ENCODE data around the gene CTDP1.

The CTDP1 gene

GRCh38 chr18:79672490-79673276, 6.9 kb upstream of the CTDP1 start:
- Histone ChIP-seq H3K4me1 (ENCODE audit: control insufficient read depth, insufficient read depth, low read length) (0 out of 2 replicates have a peak, but pooled peaks cover 2% of the 10 kb centered on the region), H3K27ac (ENCODE audit: low read depth, low read length) (no peak overlapping the region), H3K9ac (ENCODE audit: low read length) (no peak overlapping the region), H3K4me3 (ENCODE audit: low read depth, low read length) (no peak overlapping the region), H3K36me3 (ENCODE audit: control insufficient read depth, insufficient read depth, low read length) (peaks cover 12% of the 10 kb centered on the region; the same call in 1 of the 2 replicates), H3K27me3 (ENCODE audit: control insufficient read depth, insufficient read depth, low read length) (no peaks in the 10 kb centered on the region), H3K9me3 (ENCODE audit: control insufficient read depth, insufficient read depth, low read depth, low read length) (no peaks in the 10 kb centered on the region)

GRCh38 chr18:79677221-79677620, 2.4 kb upstream of the CTDP1 start:
- peaks cover 12% of the 10 kb centered on the region; the same call in 1 of the 2 replicates for H3K36me3 ChIP-seq (ENCODE audit: control insufficient read depth, insufficient read depth, low read length)
- no peak overlapping the region for H3K9ac ChIP-seq (ENCODE audit: low read length)
- H3K27ac ChIP-seq (ENCODE audit: low read depth, low read length), result no peak overlapping the region
- peaks cover 20% of the 10 kb centered on the region for H3K4me1 ChIP-seq (ENCODE audit: control insufficient read depth, insufficient read depth, low read length)
- no peaks in the 10 kb centered on the region for H3K27me3 ChIP-seq (ENCODE audit: control insufficient read depth, insufficient read depth, low read length)
- H3K4me3 ChIP-seq (ENCODE audit: low read depth, low read length), result no peak overlapping the region
- H3K9me3 ChIP-seq (ENCODE audit: control insufficient read depth, insufficient read depth, low read depth, low read length), result no peaks in the 10 kb centered on the region

- Histone ChIP-seq H3K36me3 (ENCODE audit: control insufficient read depth, insufficient read depth, low read length) (peaks cover 12% of the 10 kb centered on the region; the same call in 1 of the 2 replicates), H3K27ac (ENCODE audit: low read depth, low read length) (no peak overlapping the region), H3K4me3 (ENCODE audit: low read depth, low read length) (peak overlapping the region; percentile 87; the same call in 1 of the 2 replicates), H3K9ac (ENCODE audit: low read length) (no peak overlapping the region), H3K9me3 (ENCODE audit: control insufficient read depth, insufficient read depth, low read depth, low read length) (no peaks in the 10 kb centered on the region), H3K27me3 (ENCODE audit: control insufficient read depth, insufficient read depth, low read length) (no peaks in the 10 kb centered on the region), H3K4me1 (ENCODE audit: control insufficient read depth, insufficient read depth, low read length) (peaks cover 20% of the 10 kb centered on the region)
These were observed 1.8 kb upstream of the CTDP1 start for GRCh38 chr18:79677840-79678239.

GRCh38 chr18:79678665-79679551, 695 bp upstream of the CTDP1 start:
- no peaks in the 10 kb centered on the region for H3K9me3 ChIP-seq (ENCODE audit: control insufficient read depth, insufficient read depth, low read depth, low read length)
- H3K9ac ChIP-seq (ENCODE audit: low read length), result peak overlapping the region; percentile 92
- H3K27me3 ChIP-seq (ENCODE audit: control insufficient read depth, insufficient read depth, low read length), result no peaks in the 10 kb centered on the region
- H3K36me3 ChIP-seq (ENCODE audit: control insufficient read depth, insufficient read depth, low read length), result peaks cover 12% of the 10 kb centered on the region; the same call in 1 of the 2 replicates
- H3K27ac ChIP-seq (ENCODE audit: low read depth, low read length), result peak overlapping the region; percentile 96
- H3K4me3 ChIP-seq (ENCODE audit: low read depth, low read length), result peak overlapping the region; percentile 87
- H3K4me1 ChIP-seq (ENCODE audit: control insufficient read depth, insufficient read depth, low read length), result peaks cover 20% of the 10 kb centered on the region

GRCh38 chr18:79680100-79680879, 687 bp downstream of the CTDP1 start:
- no peak overlapping the region for H3K27ac ChIP-seq (ENCODE audit: low read depth, low read length)
- H3K27me3 ChIP-seq (ENCODE audit: control insufficient read depth, insufficient read depth, low read length), result no peaks in the 10 kb centered on the region

GRCh38 chr18:79680891-79681339, 1.3 kb downstream of the CTDP1 start:
- peak overlapping the region; percentile 92 for H3K9ac ChIP-seq (ENCODE audit: low read length)
- H3K4me3 ChIP-seq (ENCODE audit: low read depth, low read length), result peak overlapping the region; percentile 87
- H3K27me3 ChIP-seq (ENCODE audit: control insufficient read depth, insufficient read depth, low read length), result no peaks in the 10 kb centered on the region
- H3K9me3 ChIP-seq (ENCODE audit: control insufficient read depth, insufficient read depth, low read depth, low read length), result no peaks in the 10 kb centered on the region
- H3K36me3 ChIP-seq (ENCODE audit: control insufficient read depth, insufficient read depth, low read length), result peaks cover 12% of the 10 kb centered on the region; the same call in 1 of the 2 replicates
- H3K4me1 ChIP-seq (ENCODE audit: control insufficient read depth, insufficient read depth, low read length), result peaks cover 20% of the 10 kb centered on the region
- no peak overlapping the region for H3K27ac ChIP-seq (ENCODE audit: low read depth, low read length)

More at GRCh38 chr18:79680100-79680879, 687 bp downstream of the CTDP1 start:
- Histone ChIP-seq H3K9ac (ENCODE audit: low read length) (peak overlapping the region; percentile 92), H3K4me1 (ENCODE audit: control insufficient read depth, insufficient read depth, low read length) (peaks cover 20% of the 10 kb centered on the region), H3K4me3 (ENCODE audit: low read depth, low read length) (peak overlapping the region; percentile 87), H3K36me3 (ENCODE audit: control insufficient read depth, insufficient read depth, low read length) (peaks cover 12% of the 10 kb centered on the region; the same call in 1 of the 2 replicates), H3K9me3 (ENCODE audit: control insufficient read depth, insufficient read depth, low read depth, low read length) (no peaks in the 10 kb centered on the region)

GRCh38 chr18:79681484-79682387, 2.1 kb downstream of the CTDP1 start:
- Histone ChIP-seq H3K9me3 (ENCODE audit: control insufficient read depth, insufficient read depth, low read depth, low read length) (no peaks in the 10 kb centered on the region), H3K36me3 (ENCODE audit: control insufficient read depth, insufficient read depth, low read length) (peaks cover 7% of the 10 kb centered on the region; the same call in 1 of the 2 replicates), H3K27me3 (ENCODE audit: control insufficient read depth, insufficient read depth, low read length) (no peaks in the 10 kb centered on the region), H3K4me1 (ENCODE audit: control insufficient read depth, insufficient read depth, low read length) (peaks cover 20% of the 10 kb centered on the region), H3K4me3 (ENCODE audit: low read depth, low read length) (peak overlapping the region; percentile 87; the same call in 1 of the 2 replicates), H3K27ac (ENCODE audit: low read depth, low read length) (no peak overlapping the region), H3K9ac (ENCODE audit: low read length) (peak overlapping the region; percentile 92)

- H3K27ac ChIP-seq (ENCODE audit: low read depth, low read length), result no peak overlapping the region
- H3K27me3 ChIP-seq (ENCODE audit: control insufficient read depth, insufficient read depth, low read length), result no peaks in the 10 kb centered on the region
- H3K4me3 ChIP-seq (ENCODE audit: low read depth, low read length), result no peak overlapping the region
- no peak overlapping the region for H3K9ac ChIP-seq (ENCODE audit: low read length)
- H3K9me3 ChIP-seq (ENCODE audit: control insufficient read depth, insufficient read depth, low read depth, low read length), result no peaks in the 10 kb centered on the region
- H3K4me1 ChIP-seq (ENCODE audit: control insufficient read depth, insufficient read depth, low read length), result peaks cover 19% of the 10 kb centered on the region
- H3K36me3 ChIP-seq (ENCODE audit: control insufficient read depth, insufficient read depth, low read length), result no peaks in the 10 kb centered on the region; the same call in 1 of the 2 replicates
These were observed 2.9 kb downstream of the CTDP1 start for GRCh38 chr18:79682481-79682880.

- Histone ChIP-seq H3K27me3 (ENCODE audit: control insufficient read depth, insufficient read depth, low read length) (no peaks in the 10 kb centered on the region), H3K27ac (ENCODE audit: low read depth, low read length) (no peak overlapping the region), H3K36me3 (ENCODE audit: control insufficient read depth, insufficient read depth, low read length) (no peaks in the 10 kb centered on the region; the same call in 1 of the 2 replicates), H3K9me3 (ENCODE audit: control insufficient read depth, insufficient read depth, low read depth, low read length) (no peaks in the 10 kb centered on the region), H3K4me1 (ENCODE audit: control insufficient read depth, insufficient read depth, low read length) (peaks cover 16% of the 10 kb centered on the region), H3K9ac (ENCODE audit: low read length) (no peak overlapping the region), H3K4me3 (ENCODE audit: low read depth, low read length) (no peak overlapping the region)
These were observed 3.5 kb downstream of the CTDP1 start for GRCh38 chr18:79682894-79683625.

Measured in HUES6 (cell line).